Upper lobe of left lung (tissue), 4 donors: Measurements from ENCODE around the gene INTS14.

Source experiments
- EP300 ChIP-seq, 4 donors: sonication (generic); formaldehyde crosslinking; IDR thresholded peaks; one replicate each; pipeline ENCODE4 v1.5.1; 2017; ENCODE audit warnings: antibody characterized with exemption in 4 of 4, control low read depth in 2 of 4
- TF ChIP-seq, protein P1 (sequence below), 6 experiments: fragments of 450-650 bp in 4 of 6; fragments of 200-600 bp in 2 of 6; sonication (generic) in 2 of 6; IDR thresholded peaks; one replicate each; pipeline ENCODE4 v1.5.1; 2016 to 2019; ENCODE audit warnings: antibody characterized with exemption in 6 of 6

DNA sequence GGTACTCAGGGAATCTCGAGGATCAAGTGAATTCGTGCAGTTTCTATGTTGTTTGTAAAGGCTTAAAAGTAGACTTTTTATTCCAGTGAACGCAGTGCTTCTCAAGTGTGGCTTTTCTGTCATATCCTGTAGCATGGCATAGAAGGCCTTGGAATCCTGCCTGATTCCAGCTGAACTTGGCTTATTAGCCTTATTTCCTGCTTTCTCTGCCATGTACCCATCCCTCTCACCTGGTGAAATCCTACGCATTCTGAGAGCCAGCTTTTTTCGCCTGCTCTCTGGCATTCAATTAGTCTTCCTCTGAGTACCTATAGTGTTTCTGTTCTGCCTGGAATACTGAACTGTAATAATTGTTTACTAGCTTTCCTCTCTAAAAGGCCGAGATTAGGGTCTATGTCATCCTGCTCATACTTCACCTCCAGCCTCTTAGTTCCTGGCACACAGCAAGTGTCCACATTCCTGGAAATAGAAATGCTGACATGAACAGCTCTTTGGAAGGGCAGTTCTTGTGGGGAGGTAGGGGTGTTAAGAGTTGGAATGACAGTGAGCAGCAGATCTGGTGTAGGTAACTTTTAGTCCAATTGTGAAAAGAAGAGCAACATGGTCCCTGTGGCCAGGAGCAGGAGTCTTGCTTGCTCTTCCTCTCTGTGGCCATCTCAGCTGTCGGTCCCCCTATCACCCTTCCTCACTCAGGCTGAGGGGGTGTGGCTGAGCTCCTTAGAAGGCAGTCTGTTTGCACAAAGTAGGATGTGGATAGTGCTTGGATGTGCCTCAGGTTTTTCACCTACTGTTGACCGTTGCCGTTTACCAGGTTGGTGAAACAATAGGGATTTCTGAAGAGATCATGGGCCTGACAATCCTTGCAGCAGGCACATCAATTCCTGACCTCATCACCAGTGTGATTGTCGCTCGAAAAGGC, 41.2 kb upstream of the INTS14 start:
- TF ChIP-seq, protein P1, sequence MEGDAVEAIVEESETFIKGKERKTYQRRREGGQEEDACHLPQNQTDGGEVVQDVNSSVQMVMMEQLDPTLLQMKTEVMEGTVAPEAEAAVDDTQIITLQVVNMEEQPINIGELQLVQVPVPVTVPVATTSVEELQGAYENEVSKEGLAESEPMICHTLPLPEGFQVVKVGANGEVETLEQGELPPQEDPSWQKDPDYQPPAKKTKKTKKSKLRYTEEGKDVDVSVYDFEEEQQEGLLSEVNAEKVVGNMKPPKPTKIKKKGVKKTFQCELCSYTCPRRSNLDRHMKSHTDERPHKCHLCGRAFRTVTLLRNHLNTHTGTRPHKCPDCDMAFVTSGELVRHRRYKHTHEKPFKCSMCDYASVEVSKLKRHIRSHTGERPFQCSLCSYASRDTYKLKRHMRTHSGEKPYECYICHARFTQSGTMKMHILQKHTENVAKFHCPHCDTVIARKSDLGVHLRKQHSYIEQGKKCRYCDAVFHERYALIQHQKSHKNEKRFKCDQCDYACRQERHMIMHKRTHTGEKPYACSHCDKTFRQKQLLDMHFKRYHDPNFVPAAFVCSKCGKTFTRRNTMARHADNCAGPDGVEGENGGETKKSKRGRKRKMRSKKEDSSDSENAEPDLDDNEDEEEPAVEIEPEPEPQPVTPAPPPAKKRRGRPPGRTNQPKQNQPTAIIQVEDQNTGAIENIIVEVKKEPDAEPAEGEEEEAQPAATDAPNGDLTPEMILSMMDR (IDR thresholded peaks at IDR 0.05), result no peak
- no peak for TF ChIP-seq EP300 (IDR thresholded peaks at IDR 0.05)
